NCI-H187 treated with DMSO at 0.1 percent for 48 hours (cell line): ENCODE results near the gene ARF5.
"Not testable (repeated sequence)": the region's sequence is repeated elsewhere in the genome, so short reads cannot be mapped to it uniquely, and the experiment has no call there.

Experiments
- DNase-seq: peaks from one replicate; lab custom pipeline; 2025; lab: John Stamatoyannopoulos, UW

ARF5 gene

GRCh38 chr7:127588019-127588696, at the start of gene ARF5:
ARF5 (plus strand) TSS chr7:127588411; CDS start chr7:127588499, 88 bp downstream.
- DNase-seq, result peak; percentile 22

GRCh38 chr7:127539116-127539515, 49.1 kb upstream of the ARF5 start:
- DNase-seq, result no peak

GRCh38 chr7:127540461-127540860, 47.8 kb upstream of the ARF5 start:
- DNase-seq, result not testable (repeated sequence)

- no peak for DNase-seq
Measured at GRCh38 chr7:127541548-127541947, 46.7 kb upstream of the ARF5 start.

GRCh38 chr7:127546313-127546712, 41.9 kb upstream of the ARF5 start:
- DNase-seq, result no peak

GRCh38 chr7:127550247-127550646, 38.0 kb upstream of the ARF5 start:
- DNase-seq, result no peak

GRCh38 chr7:127551941-127552340, 36.3 kb upstream of the ARF5 start:
- no peak for DNase-seq

- no peak for DNase-seq
Measured at GRCh38 chr7:127556404-127556803, 31.8 kb upstream of the ARF5 start.

- DNase-seq, result no peak
Measured at GRCh38 chr7:127557803-127558202, 30.4 kb upstream of the ARF5 start.

- DNase-seq, result no peak
Measured at GRCh38 chr7:127566242-127566641, 22.0 kb upstream of the ARF5 start.

- not testable (repeated sequence) for DNase-seq
Measured at GRCh38 chr7:127568034-127568433, 20.2 kb upstream of the ARF5 start.

GRCh38 chr7:127571741-127572505, 16.3 kb upstream of the ARF5 start:
- DNase-seq, result no peak

GRCh38 chr7:127578036-127578684, 10.1 kb upstream of the ARF5 start:
- DNase-seq, result no peak

GRCh38 chr7:127578711-127579275, 9.4 kb upstream of the ARF5 start:
- DNase-seq, result no peak

GRCh38 chr7:127580612-127581011, 7.6 kb upstream of the ARF5 start:
- no peak for DNase-seq

GRCh38 chr7:127581716-127582115, 6.5 kb upstream of the ARF5 start:
- DNase-seq, result no peak

GRCh38 chr7:127582361-127582760, 5.8 kb upstream of the ARF5 start:
- DNase-seq, result no peak

- DNase-seq, result no peak
Measured at GRCh38 chr7:127584648-127585043, 3.6 kb upstream of the ARF5 start.

GRCh38 chr7:127585044-127585953, 2.9 kb upstream of the ARF5 start, which contains the start of gene GCC1:
GCC1 (minus strand) TSS chr7:127585596; CDS start chr7:127585182, 414 bp downstream.
- peak; percentile 10 for DNase-seq

GRCh38 chr7:127586346-127586745, 1.9 kb upstream of the ARF5 start:
- no peak for DNase-seq

- DNase-seq, result no peak
Measured at GRCh38 chr7:127587663-127588018, 570 bp upstream of the ARF5 start.
